Activated naive CD4-positive, alpha-beta T cell treated with anti-CD3 and anti-CD28 coated beads, Interleukin-2, amount 50 U/mL, for 24 hours (primary cell): ENCODE measurements around the gene ATP9B.

Source experiments
- H3K27ac Mint-ChIP-seq: one replicate; pipeline ENCODE4 v1.8.0; 2021; ENCODE audit warnings: mild to moderate bottlenecking, mixed read lengths
- H3K27me3 Mint-ChIP-seq: one replicate; pipeline ENCODE4 v1.8.0; 2021; ENCODE audit warnings: mixed read lengths
- H3K36me3 Mint-ChIP-seq: one replicate; pipeline ENCODE4 v1.8.0; 2021; ENCODE audit warnings: mixed read lengths
- H3K4me1 Mint-ChIP-seq: one replicate; pipeline ENCODE4 v1.8.0; 2021; ENCODE audit warnings: mixed read lengths
- H3K4me3 Mint-ChIP-seq: one replicate; pipeline ENCODE4 v1.8.0; 2021; ENCODE audit warnings: mild to moderate bottlenecking, mixed read lengths
- H3K9me3 Mint-ChIP-seq: one replicate; pipeline ENCODE4 v1.8.0; 2021; ENCODE audit warnings: mixed read lengths

Gene ATP9B

DNA sequence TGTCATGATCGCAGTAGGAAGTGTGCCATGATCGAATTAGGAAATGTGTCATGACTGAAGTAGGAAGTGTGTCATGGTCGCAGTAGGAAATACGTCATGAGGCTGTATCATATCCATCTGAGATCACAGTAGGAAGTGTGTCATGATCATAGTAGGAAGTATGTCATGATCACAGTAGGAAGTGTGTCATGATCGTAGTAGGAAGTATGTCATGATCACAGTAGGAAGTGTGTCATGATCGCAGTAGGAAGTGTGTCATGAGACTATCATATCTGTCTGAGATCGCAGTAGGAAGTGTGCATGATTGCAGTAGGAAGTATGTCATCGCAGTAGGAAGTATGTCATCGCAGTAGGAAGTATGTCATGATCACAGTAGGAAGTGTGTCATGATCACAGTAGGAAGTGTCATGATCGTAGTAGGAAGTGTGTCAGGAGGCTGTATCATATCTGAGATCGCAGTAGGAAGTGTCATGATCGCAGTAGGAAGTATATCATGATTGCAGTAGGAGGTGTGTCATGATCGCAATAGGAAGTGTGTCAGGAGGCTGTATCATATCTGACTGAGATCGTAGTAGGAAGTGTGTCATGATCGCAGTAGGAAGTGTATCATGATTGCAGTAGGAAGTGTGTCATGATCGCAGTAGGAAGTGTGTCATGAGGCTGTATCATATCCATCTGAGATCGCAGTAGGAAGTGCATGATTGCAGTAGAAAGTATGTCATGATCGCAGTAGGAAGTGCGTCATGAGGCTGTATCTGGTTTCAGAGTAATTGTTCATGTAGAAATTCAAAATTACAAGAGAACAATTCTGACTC is 270.1 kb downstream of the ATP9B start:
- Mint-ChIP-seq H3K9me3 (no peaks in the 10 kb centered on the region), H3K27ac (no peak overlapping the region), H3K36me3 (peaks cover 10% of the 10 kb centered on the region), H3K4me1 (no peaks in the 10 kb centered on the region), H3K27me3 (no peaks in the 10 kb centered on the region), H3K4me3 (no peak overlapping the region)

GRCh38 chr18:79343567-79344207 is 274.5 kb downstream of the ATP9B start:
- Mint-ChIP-seq H3K36me3 (peaks cover 8% of the 10 kb centered on the region), H3K27me3 (no peaks in the 10 kb centered on the region), H3K4me1 (no peaks in the 10 kb centered on the region), H3K27ac (no peak overlapping the region), H3K9me3 (no peaks in the 10 kb centered on the region), H3K4me3 (no peak overlapping the region)

GRCh38 chr18:79344208-79344581 is 275.0 kb downstream of the ATP9B start:
- Mint-ChIP-seq H3K27me3 (no peaks in the 10 kb centered on the region), H3K4me1 (no peaks in the 10 kb centered on the region), H3K36me3 (peaks cover 10% of the 10 kb centered on the region), H3K4me3 (no peak overlapping the region), H3K9me3 (no peaks in the 10 kb centered on the region), H3K27ac (no peak overlapping the region)

- Mint-ChIP-seq H3K36me3 (peaks cover 10% of the 10 kb centered on the region), H3K9me3 (no peaks in the 10 kb centered on the region), H3K27ac (no peak overlapping the region), H3K27me3 (no peaks in the 10 kb centered on the region), H3K4me3 (no peak overlapping the region), H3K4me1 (no peaks in the 10 kb centered on the region)
Observed at GRCh38 chr18:79345366-79345765, 276.2 kb downstream of the ATP9B start.

- Mint-ChIP-seq H3K4me3 (no peak overlapping the region), H3K4me1 (no peaks in the 10 kb centered on the region), H3K9me3 (no peaks in the 10 kb centered on the region), H3K36me3 (peaks cover 10% of the 10 kb centered on the region), H3K27ac (no peak overlapping the region), H3K27me3 (no peaks in the 10 kb centered on the region)
Observed at GRCh38 chr18:79345981-79346380, 276.8 kb downstream of the ATP9B start.

DNA sequence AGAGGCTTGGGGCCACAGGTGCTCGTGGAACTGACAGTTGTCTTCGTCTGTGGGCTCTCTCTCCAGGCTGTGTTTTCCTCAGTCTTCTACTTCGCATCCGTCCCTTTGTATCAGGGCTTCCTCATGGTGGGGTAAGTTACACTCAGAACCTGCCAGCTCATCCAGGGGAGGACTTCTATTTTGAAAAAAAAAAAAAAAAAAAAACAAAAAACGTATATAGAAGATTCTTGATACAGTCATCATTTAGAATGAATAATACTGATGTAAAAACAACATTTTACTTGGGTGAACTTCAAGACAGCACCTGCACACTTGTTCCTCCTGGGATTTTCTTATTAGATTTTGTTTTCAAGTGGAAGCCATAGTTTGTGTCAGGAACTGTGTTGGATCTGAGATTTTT is 278.9 kb downstream of the ATP9B start:
- Mint-ChIP-seq H3K4me3 (no peak overlapping the region), H3K27me3 (no peaks in the 10 kb centered on the region), H3K36me3 (peaks cover 12% of the 10 kb centered on the region), H3K4me1 (no peaks in the 10 kb centered on the region), H3K9me3 (no peaks in the 10 kb centered on the region), H3K27ac (no peak overlapping the region)

DNA sequence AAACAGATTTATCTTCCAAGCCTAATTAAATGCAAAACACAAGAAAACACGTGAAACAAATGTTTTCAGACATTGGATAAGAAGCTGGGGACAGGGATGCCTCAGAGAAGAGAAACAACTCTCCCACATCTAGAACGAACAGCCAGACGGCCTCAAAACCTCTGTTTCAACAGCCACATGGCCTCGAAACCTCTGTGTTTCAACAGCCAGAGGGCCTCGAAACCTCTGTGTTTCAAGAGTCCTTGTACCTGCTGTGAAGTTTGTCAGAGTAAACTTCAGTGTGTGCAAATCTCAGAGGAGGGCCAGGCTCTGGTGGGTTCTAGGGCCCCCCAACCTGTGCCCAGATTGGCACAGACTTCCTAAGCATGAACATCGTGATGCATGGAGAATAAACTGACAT is 283.2 kb downstream of the ATP9B start:
- H3K4me1 Mint-ChIP-seq, result no peaks in the 10 kb centered on the region
- H3K4me3 Mint-ChIP-seq, result no peak overlapping the region
- H3K9me3 Mint-ChIP-seq, result no peaks in the 10 kb centered on the region
- no peaks in the 10 kb centered on the region for H3K27me3 Mint-ChIP-seq
- H3K27ac Mint-ChIP-seq, result no peak overlapping the region
- peaks cover 4% of the 10 kb centered on the region for H3K36me3 Mint-ChIP-seq

GRCh38 chr18:79353267-79353666 is 284.1 kb downstream of the ATP9B start:
- no peak overlapping the region for H3K4me3 Mint-ChIP-seq
- H3K9me3 Mint-ChIP-seq, result no peaks in the 10 kb centered on the region
- H3K36me3 Mint-ChIP-seq, result peaks cover 4% of the 10 kb centered on the region
- no peaks in the 10 kb centered on the region for H3K4me1 Mint-ChIP-seq
- no peaks in the 10 kb centered on the region for H3K27me3 Mint-ChIP-seq
- H3K27ac Mint-ChIP-seq, result peak overlapping the region; percentile 51

- H3K4me1 Mint-ChIP-seq, result no peaks in the 10 kb centered on the region
- H3K4me3 Mint-ChIP-seq, result no peak overlapping the region
- no peaks in the 10 kb centered on the region for H3K9me3 Mint-ChIP-seq
- no peaks in the 10 kb centered on the region for H3K27me3 Mint-ChIP-seq
- no peak overlapping the region for H3K27ac Mint-ChIP-seq
- peaks cover 5% of the 10 kb centered on the region for H3K36me3 Mint-ChIP-seq
Observed at GRCh38 chr18:79354350-79354749, 285.2 kb downstream of the ATP9B start.

DNA sequence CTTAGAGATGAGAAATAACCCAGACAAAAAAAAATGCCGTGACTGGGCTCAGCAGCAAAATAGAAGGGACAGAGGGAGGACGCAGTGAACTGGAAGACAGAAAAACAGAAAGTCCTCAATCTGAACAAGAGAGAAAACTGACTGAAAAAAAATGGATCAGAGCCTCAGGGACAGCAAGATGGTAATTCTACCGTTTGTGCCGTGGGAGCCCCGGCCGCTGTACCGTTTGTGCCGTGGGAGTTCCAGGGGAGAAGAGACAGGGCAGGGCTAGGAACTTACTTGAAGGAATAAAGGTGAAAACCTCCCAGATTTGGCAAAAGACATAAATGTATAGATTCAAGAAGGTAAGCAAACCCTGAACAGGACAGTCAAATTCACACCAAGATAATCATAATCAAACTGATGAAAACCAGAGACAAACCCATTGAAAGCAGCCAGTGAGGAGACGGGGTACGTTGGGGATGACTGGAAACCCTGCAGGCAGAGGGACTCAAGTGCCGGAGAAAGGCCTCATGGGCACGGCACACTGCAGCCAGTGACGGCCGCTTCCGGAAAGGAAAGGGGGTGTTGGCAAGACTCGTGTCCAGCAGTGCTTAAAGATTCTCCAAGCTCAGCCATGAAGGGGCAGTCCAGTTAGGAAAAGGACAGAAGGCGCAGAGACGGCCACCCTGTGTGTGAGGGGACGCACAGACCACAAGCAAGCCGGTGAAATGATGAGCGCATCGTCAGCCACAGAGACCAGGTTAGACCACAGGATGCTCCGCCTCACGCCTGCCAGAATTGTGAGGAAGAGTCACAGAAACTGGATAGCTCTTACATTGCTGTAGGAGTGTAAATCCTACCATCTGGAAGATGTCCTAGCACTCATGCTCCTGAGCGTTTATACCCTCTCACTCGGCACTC is 286.5 kb downstream of the ATP9B start:
- Mint-ChIP-seq H3K4me1 (no peaks in the 10 kb centered on the region), H3K27ac (no peak overlapping the region), H3K4me3 (no peak overlapping the region), H3K27me3 (no peaks in the 10 kb centered on the region), H3K36me3 (peaks cover 5% of the 10 kb centered on the region), H3K9me3 (no peaks in the 10 kb centered on the region)

GRCh38 chr18:79356435-79356834 is 287.2 kb downstream of the ATP9B start:
- peaks cover 6% of the 10 kb centered on the region for H3K36me3 Mint-ChIP-seq
- H3K4me3 Mint-ChIP-seq, result no peak overlapping the region
- no peaks in the 10 kb centered on the region for H3K27me3 Mint-ChIP-seq
- no peaks in the 10 kb centered on the region for H3K4me1 Mint-ChIP-seq
- H3K27ac Mint-ChIP-seq, result no peak overlapping the region
- H3K9me3 Mint-ChIP-seq, result no peaks in the 10 kb centered on the region

GRCh38 chr18:79360933-79361332 is 291.7 kb downstream of the ATP9B start:
- H3K4me3 Mint-ChIP-seq, result no peak overlapping the region
- no peaks in the 10 kb centered on the region for H3K4me1 Mint-ChIP-seq
- H3K27me3 Mint-ChIP-seq, result no peaks in the 10 kb centered on the region
- H3K36me3 Mint-ChIP-seq, result peaks cover 19% of the 10 kb centered on the region
- no peak overlapping the region for H3K27ac Mint-ChIP-seq
- H3K9me3 Mint-ChIP-seq, result no peaks in the 10 kb centered on the region

DNA sequence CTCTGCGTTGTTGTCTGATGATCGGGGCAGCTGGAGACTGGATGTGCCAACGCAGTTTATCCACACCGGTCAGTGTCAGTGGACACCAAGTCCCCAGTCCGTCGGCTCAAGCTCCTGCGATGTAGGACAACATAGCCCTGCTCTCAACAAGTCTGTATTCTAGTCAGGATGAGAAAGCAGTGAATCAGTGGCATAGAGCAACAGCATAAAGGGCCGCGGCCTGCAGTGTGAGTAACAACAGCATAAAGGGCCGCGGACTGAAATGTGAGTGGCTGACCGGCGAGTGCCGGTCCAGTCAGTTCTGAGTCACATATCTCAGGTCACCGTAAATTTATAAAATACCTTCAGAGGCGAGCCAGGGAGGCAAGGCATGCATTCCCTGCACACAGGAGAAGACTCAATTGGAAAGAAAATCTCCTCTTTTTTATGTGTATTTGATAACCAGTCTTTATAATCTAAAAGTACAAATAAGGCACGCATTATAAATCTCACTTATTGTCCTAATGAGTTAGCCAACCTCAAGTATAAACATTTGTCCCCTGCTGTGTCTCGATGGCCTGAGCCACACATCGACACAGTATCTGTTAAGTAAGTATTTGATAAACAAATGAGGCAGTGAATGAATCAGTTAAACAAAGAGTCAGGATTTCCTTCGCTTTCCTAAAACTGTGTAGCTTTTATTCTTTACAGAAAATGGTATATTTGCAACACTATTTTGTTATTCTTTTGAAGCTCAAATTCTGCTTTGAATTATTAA is 292.8 kb downstream of the ATP9B start:
- Mint-ChIP-seq H3K27me3 (no peaks in the 10 kb centered on the region), H3K36me3 (peaks cover 19% of the 10 kb centered on the region), H3K9me3 (no peaks in the 10 kb centered on the region), H3K27ac (no peak overlapping the region), H3K4me1 (no peaks in the 10 kb centered on the region), H3K4me3 (no peak overlapping the region)

- Mint-ChIP-seq H3K27me3 (no peaks in the 10 kb centered on the region), H3K27ac (no peak overlapping the region), H3K4me3 (no peak overlapping the region)
Observed at GRCh38 chr18:79365701-79366100, 296.5 kb downstream of the ATP9B start.

More at GRCh38 chr18:79365701-79366100, 296.5 kb downstream of the ATP9B start:
- H3K9me3 Mint-ChIP-seq, result no peaks in the 10 kb centered on the region
- peaks cover 24% of the 10 kb centered on the region for H3K4me1 Mint-ChIP-seq
- peaks cover 16% of the 10 kb centered on the region for H3K36me3 Mint-ChIP-seq
